MG63 (cell line): ENCODE data around the gene DGKE. TPM values are rescaled to one million over a fixed set of nuclear protein-coding genes. Genes with fewer than 3 reads are reported as not detected.

ENCODE experiments used
- DNase-seq: peaks from one replicate; pipeline ENCODE4 v3.0.0-alpha.2; 2020
- H3K27me3 ChIP-seq: fragments of 250-450 bp; sonication (Bioruptor Pico); 2 replicates; pipeline ENCODE4 v1.5.1; 2020; ENCODE audit warnings: mild to moderate bottlenecking, moderate library complexity
- H3K36me3 ChIP-seq: fragments of 250-450 bp; sonication (Bioruptor Pico); 2 replicates; pipeline ENCODE4 v1.5.1; 2020; ENCODE audit warnings: mild to moderate bottlenecking, moderate library complexity
- H3K4me3 ChIP-seq: fragments of 250-450 bp; sonication (Bioruptor Pico); 2 replicates; pipeline ENCODE4 v1.5.1; 2020; ENCODE audit warnings: mild to moderate bottlenecking, moderate library complexity
- H3K9me3 ChIP-seq: fragments of 250-450 bp; sonication (Bioruptor Pico); 2 replicates; pipeline ENCODE4 v1.5.1; 2020; ENCODE audit warnings: mild to moderate bottlenecking, moderate library complexity
- total RNA-seq: library from RNA; depleted of rRNA; stranded (reverse); fragments of >200 nt; shearing (Covaris generic); gene quantifications from 2 replicates; pipeline ENCODE4 v1.2.3, GENCODE V29; 2014; ENCODE audit warnings: low replicate concordance; rRNA removed

Gene DGKE
- total RNA-seq, 1 experiment from 2014 or later = 4.0 TPM

DNA sequence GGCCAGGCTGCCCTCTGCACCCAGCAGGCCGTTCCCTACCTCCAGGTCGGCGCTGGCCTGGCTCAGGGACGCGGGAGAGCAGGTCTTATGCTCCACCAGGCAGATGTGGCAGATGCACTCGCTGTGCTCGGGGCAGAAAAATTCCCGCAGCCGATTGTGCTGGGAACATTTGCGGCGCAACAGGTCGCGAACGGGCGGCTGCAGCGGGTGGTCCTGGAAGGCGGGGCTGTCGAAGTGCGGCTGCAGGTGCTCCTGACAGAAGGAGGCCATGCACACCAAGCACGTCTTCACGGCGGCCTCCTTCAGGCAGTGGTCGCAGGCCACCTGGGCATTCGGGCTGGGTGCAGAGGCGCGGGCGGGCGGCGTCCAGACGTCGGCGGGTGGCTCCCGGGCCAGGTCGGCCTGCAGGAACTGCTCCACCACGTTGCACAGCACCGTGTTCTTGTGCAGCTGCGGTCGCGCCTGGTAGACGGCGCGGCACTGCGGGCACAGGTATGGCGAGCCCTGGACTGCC is 79.5 kb downstream of the DGKE start:
- DNase-seq = no peak
- no peaks in the 10 kb centered on the region for H3K27me3 ChIP-seq
- H3K4me3 ChIP-seq = peak overlapping the region; percentile 93
- peaks cover 40% of the 10 kb centered on the region for H3K36me3 ChIP-seq
- H3K9me3 ChIP-seq = peaks cover 7% of the 10 kb centered on the region

DNA sequence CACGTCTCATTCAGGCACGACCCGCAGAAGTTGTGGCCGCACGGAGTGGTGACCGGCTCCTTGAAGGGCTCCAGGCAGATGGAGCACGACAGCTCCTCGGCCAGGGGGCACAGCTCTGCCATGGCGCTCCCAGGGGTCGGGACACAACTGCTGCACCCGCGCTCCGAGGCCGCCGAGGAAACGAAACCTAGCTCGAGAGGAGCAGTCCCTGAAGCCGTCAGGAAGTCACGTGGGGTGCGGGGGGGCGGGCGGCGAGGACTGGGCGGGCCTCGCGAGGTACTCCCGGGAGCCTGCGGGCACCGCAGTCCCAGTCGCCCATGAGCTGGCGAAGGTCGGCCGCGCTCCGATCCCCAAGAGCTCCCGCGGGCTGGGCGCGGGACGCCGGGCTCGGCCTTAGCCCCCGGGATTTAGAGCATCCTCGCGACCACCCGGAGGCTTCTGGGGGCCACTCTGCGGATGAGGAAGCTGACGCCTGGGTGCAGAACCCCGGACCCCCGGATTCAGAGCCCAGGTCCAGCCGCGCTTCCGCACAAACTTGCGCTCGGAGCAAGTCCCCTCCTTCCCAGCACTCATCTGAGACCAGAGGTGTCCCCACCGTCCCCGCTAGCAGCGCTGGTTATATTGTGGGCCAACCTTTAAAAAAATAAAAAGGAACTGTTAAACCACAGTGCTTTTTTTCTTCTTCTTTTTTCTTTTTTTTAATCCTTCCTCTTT is 80.1 kb downstream of the DGKE start, which contains the start of gene TRIM25:
TSS of gene TRIM25 (minus strand) at position 183 of the 714 bp plus-strand sequence. CDS start at position 122, 61 bp downstream.
- peak; percentile 98 for DNase-seq
- Histone ChIP-seq H3K4me3 (peak within 1 kb of the TSS; percentile 93), H3K36me3 (peaks cover 34% of the 10 kb centered on the region), H3K27me3 (no peaks in the 10 kb centered on the region), H3K9me3 (peaks cover 7% of the 10 kb centered on the region)

DNA sequence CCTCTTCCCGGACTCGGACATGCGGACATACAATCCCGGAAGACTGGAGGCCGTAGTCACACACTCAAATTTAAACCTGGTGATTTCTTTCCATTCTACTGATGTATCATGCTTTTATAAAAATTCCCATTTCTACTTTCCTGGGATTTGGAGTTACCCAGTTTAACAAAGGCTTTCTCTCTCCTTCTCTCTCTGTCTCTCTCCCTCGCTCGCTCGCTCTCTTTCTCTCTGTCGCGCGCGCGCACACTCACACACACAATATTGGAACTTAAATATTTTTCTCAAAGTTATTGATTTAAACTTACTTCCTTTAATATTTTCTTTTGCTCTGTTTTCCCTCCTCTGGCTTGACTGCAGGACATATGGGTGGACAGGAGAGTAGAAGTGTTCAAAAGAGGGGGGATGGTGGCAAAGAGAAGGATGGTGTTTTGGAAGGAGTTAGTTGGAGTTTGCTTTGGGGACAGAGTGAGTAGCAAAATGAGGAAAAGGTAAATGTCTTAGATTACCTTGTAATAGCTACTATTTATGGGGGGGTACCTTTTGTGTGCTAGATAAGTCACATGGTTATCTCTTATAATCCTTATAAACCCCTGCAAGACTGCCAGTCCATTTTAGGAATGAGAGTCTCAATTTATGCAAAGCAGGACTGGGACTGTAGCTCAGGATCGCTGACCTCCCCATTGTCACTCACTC is 80.8 kb downstream of the DGKE start:
- Histone ChIP-seq H3K27me3 (no peaks in the 10 kb centered on the region), H3K9me3 (peaks cover 7% of the 10 kb centered on the region), H3K4me3 (peak overlapping the region; percentile 93), H3K36me3 (peaks cover 29% of the 10 kb centered on the region)
- DNase-seq = no peak

DNA sequence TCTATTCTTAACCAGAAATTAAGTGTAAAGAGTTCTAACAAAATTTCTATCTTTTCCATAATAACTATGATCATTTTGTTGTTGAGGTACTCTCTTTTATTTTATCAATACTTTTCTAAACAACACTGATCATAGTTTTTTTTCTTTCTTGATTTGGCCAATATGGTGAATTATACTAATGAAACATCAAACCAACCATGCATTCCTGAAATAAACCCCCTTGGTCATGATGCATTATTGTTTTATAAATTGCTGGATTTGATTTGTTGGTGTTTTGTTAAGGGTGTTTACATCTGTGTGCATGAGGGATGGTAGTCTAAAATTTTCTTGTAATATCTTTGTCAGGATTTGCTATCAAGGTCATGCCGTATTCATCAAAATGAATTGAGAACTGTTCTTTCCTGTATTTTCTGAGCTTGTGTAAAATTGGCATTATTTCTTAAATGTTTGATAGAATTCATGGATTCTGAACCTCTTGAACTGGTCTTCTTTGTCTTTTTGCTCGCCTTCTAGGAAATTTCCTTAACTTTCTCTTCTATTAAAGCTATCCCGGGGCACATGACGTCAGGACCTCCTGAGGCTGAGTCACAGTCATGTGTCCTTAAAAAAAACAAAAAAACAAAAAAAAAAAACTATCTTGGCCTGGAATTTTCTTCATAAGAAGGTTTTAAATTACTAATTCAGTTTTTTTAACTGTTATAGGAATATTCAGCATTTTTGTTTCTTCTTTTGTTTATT is 83.8 kb downstream of the DGKE start:
- Histone ChIP-seq H3K4me3 (no peak overlapping the region), H3K36me3 (peaks cover under 1% of the 10 kb centered on the region), H3K9me3 (peaks cover 7% of the 10 kb centered on the region), H3K27me3 (no peaks in the 10 kb centered on the region)
- DNase-seq = no peak

DNA sequence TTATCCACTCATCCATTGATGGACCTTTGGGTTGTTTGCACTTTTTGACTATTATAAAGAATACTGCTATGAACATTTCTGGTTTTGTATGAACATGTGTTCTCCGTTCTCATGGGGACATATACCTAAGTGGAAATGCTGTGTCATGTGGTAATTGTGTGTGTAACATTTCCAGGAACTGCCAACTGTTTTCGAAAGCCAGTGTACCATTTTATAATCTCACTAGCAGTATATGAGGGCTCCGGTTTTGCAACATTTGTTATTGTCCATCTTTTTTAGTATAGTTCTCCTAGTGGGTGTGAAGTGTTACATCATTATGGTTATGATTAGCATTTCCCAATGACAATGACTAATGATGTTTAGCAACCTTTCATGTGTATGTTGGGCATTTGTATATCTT is 85.0 kb downstream of the DGKE start:
- H3K4me3 ChIP-seq = no peak overlapping the region
- no peaks in the 10 kb centered on the region for H3K27me3 ChIP-seq
- no peak for DNase-seq

More for the DNA sequence above, 85.0 kb downstream of the DGKE start:
- peaks cover 7% of the 10 kb centered on the region for H3K9me3 ChIP-seq
- no peaks in the 10 kb centered on the region for H3K36me3 ChIP-seq

Other genes starting within 250 kb of the DGKE start
- gene NOG, start 240.5 kb upstream of the DGKE start, total RNA-seq = 7.0 and 7.7 TPM in 2 replicates
- 0.63 TPM in 1 of 2 replicates, not detected in the other for gene C17orf67, start 231 bp upstream of the DGKE start, total RNA-seq
- gene TRIM25, start 79.9 kb downstream of the DGKE start, total RNA-seq = 12.3 and 13.6 TPM in 2 replicates
- gene COIL, start 126.9 kb downstream of the DGKE start, total RNA-seq = 14.2 and 19.3 TPM in 2 replicates
- 55.6 and 96.0 TPM in 2 replicates for gene SCPEP1, start 144.0 kb downstream of the DGKE start, total RNA-seq